Right ventricle myocardium superior (tissue), 1 donor: ENCODE data around the gene MAPK6. TPM values are rescaled to one million over a fixed set of nuclear protein-coding genes. Genes with fewer than 3 reads are reported as not detected.
"Not testable (repeated sequence)": the region's sequence is repeated elsewhere in the genome, so short reads cannot be mapped to it uniquely, and the experiment has no call there.

Source experiments
- ATAC-seq: fragments of 200-7000 bp; cut with Tn5 transposase; one replicate; pipeline ENCODE4 v1.9.1; 2020; ENCODE audit warnings: mild to moderate bottlenecking; ENCODE audit not compliant: poor library complexity
- DNase-seq: peaks from one replicate; pipeline ENCODE4 v3.0.0-alpha.2; 2020
- intact Hi-C: fragments of 100-400 bp; cut with DNase I; formaldehyde crosslinking; loops from one replicate; pipeline ENCODE4 v1.11.2; 2022
- total RNA-seq: library from RNA; stranded (reverse); fragmentation: NEBNext Ultra II Directional; extraction: Animal tissue kit (Norgen Biotek cat#: 25700); gene quantifications from one replicate; pipeline ENCODE4 v1.2.1, GENCODE V29; 2021
- donor health status: DM: no; HTN: yes; CAD: no; lungs with severe emphysema.

Gene MAPK6
- total RNA-seq, 1 donor from 2014 or later: 17.6 TPM

DNA sequence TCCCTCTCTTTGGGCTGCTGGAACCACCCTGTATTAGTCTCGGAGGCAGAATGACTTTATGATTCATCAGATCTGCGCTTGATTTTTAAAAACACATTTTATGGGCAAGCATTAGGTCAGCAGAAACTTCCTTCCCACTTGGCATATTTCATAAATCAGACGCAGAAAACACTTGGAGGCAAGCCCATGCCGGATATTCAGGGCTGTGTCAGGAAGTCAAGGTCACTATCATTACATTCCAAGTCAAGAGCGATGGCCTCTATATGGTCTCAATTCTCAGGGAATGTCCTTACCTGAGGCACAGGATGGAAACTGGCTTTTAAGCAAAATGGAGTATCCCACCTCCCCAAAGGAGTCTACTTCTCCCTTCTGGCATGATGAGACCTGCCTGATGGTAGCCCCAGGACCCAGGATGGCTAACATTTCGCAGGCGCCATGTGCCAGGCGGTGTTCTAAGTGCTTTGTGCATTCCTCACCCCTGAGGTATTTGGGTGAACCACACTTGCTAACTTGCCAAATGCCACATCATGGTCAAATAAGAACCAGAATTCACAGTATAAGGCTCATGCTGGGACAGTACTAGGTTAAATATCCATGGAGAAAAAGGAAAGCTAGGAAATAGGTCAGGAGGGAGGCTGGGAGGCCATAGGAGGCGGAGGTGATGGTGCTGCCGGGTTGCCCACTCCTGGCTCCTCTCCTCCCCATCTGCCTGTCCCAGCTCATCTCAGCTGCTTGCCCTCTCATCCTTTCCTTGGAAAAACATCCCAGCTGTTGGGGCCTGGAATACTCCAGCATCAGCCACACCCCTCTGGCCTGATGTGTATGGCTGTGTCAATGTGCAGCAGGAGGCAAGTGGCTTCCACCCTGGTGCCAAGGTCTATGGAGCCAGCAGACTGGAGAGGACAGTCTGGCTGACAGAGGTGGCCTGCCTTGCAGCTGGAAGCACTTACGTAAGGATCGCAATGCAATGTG, 74.8 kb downstream of the MAPK6 start:
- DNase-seq: peak; percentile 54
- peak; percentile 72 for ATAC-seq
- intact Hi-C loops: no loop called here

DNA sequence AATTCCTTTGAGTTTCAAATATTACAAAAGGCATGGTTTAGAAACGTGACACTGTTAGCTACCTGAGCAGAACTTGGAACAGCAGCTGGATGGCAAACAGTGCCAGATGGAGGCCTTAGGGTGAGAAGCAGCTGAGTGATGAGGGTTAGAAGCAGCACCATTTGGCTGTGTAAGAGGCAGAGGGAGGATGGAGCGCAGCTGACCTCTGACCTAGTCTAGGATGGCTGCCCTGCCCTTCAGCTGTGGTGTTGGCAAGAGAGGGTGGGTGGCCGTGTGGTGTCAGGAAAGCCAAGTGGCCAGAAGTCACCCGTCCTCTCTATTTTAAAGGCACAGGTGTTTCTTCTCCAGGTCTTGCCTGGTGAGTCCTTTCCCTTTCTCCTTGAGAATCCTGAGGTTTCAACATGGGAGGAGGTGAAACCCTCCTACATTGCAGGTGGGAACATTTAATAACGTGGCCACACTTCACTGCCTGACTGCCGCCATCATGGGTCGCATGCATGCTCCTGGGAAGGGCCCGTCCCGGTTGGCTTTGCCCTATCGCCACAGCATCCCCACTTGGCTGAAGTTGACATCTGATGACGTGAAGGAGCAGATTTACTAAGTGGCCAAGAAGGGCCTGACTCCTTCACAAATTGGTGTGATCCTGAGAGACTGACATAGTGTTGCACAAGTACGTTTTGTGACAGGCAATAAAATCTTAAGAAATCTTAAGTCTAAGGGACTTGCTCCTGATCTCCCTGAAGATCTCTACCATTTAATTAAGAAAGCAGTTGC, 76.0 kb downstream of the MAPK6 start:
- ATAC-seq (no peak), DNase-seq (no peak)
- intact Hi-C loops: no loop called here

DNA sequence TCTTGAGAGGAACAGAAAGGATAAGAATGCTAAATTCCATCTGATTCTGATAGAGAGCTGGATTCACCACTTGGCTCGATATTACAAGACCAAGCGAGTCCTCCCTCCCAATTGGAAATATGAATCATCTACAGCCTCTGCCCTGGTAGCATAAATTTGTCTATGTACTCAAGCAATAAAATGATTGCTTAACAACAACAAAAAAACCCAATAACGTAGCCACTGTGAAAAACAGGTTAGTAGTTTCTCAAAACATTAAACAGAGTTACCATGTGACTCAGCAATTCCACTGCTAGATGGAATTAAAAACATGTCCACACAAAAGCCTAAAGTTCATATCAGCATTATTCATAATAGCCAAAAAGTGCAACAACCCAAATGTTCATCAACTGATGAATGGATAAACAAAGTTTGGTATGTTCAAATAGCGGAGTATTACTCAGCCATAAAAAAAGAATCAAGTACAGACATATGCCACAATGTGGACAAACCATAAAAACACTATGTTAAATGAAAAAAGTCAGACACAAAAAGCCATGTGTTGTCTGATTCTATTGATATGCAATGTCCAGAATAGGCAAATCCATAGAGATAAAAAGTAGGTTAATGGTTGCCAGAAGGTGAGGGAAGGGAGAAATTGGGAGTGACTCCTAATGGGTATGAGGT, 76.7 kb downstream of the MAPK6 start:
- intact Hi-C loops: no loop called here
- no peak for DNase-seq
- ATAC-seq: no peak

DNA sequence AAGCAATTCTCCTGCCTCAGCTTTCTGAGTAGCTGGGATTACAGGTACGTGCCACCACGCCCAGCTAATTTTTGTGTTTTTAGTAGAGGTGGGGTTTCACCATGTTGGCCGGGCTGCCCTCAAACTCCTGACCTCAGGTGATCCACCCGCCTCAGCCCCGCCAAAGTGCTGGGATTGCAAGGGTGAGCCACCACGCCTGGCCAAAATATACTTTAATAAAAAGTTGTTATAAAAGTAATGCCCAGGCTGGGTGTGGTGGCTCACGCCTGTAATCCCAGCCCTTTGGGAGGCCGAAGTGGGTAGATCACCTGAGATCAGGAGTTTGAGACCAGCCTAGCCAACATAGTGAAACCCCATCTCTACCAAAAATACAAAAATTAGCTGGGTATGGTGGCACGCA, 77.5 kb downstream of the MAPK6 start:
- ATAC-seq, intact Hi-C loops: not testable (repeated sequence)

DNA sequence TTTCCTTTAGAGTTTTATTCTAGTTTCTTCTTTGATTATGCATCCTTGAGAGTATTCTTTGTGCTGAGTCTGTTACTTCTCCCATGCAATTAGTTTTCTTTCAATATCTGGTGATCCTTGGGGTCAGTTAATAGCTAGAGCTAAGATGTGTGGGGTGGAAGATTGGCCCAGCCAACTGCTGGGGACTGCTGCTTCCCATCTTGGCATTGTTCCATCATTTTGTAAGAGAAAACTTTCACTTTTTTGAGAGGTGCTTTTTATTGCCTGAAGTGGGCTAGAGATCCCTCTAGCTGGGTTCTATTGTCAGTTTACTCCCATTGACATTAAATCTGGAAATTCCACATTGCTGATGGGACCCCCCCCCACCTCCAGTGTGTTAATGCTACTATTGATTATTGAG, 78.2 kb downstream of the MAPK6 start:
- intact Hi-C loops: no loop called here
- DNase-seq (no peak), ATAC-seq (no peak)

More for the DNA sequence above, 77.5 kb downstream of the MAPK6 start:
- not testable (repeated sequence) for DNase-seq

DNA sequence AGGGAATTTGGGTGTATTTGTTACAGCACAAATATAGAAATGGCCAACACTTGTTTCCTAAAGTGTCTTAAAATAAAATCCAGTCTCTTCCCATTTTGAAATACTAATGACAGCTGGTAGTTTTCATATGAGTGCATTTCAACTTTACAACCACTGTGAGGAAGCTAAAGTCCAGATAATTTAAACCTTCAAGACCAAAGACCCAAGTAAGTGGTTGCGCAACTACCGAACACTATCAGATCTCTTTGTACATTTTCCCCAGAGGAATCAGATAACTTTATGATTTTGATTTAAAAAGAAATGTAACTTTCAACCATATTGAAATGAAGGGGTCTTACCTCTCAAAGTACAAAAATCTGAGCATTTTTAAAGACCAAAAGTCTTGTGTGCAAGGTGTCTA, 79.3 kb downstream of the MAPK6 start:
- ATAC-seq (no peak), DNase-seq (no peak)
- intact Hi-C loops: no loop called here

DNA sequence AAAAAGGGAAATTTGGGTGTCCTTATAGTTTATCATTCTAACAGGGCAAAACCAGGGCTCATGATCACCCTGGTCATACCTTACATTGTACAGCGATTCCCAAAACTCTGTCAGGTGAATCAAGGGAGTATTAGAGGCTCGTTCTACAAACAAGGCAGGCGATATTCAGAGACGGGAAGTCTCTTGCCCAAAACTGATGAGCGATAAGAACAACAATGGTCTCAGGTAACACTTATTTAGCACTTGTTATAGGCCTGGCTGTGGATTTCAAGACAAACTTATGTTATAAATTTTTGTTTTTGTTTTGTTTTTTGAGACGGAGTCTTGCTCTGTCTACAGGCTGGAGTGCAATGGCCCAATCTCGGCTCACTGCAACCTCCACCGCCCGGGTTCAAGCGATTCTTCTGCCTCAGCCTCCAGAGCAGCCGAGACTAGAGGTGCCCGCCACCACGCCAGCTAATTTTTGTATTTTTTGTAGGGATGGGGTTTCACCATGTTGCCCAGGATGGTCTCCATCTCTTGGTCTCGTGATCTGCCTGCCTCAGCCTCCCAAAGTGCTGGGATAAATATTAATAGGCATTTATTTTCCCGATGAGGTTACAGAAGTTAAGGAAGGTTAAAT, 80.7 kb downstream of the MAPK6 start:
- intact Hi-C loops: no loop called here
- ATAC-seq (no peak), DNase-seq (no peak)

DNA sequence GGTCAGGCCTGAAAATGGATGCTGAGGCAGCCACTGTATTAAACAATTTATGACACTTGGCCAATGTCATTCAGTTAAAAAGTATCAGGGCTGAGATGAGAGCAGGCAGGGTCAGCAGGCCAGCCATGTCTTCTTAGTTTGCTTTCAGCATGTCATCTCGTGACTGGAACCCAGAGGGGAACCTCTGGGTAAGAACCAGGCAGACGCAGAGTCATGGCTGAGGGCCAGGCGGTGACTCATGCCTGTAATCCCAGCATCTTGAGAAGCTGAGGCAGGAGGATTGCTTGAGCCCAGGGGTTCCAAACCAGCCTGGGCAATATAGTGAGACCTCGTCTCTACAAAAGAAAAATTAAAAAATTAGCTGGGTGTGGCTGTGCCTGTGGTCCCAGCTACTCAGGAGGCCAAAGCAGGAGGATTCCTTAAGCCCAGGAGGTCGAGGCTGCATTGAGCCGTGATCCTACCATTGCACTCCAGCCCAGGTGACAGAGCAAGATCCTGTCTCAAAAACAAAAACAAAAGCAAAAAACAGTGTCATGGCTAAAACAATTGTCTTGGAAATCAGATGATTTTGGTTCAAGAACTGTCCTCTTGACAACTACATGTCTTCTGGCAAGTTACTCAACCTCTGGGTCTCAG, 81.9 kb downstream of the MAPK6 start:
- ATAC-seq (no peak), DNase-seq (peak; percentile 91)
- intact Hi-C loops: no loop called here

DNA sequence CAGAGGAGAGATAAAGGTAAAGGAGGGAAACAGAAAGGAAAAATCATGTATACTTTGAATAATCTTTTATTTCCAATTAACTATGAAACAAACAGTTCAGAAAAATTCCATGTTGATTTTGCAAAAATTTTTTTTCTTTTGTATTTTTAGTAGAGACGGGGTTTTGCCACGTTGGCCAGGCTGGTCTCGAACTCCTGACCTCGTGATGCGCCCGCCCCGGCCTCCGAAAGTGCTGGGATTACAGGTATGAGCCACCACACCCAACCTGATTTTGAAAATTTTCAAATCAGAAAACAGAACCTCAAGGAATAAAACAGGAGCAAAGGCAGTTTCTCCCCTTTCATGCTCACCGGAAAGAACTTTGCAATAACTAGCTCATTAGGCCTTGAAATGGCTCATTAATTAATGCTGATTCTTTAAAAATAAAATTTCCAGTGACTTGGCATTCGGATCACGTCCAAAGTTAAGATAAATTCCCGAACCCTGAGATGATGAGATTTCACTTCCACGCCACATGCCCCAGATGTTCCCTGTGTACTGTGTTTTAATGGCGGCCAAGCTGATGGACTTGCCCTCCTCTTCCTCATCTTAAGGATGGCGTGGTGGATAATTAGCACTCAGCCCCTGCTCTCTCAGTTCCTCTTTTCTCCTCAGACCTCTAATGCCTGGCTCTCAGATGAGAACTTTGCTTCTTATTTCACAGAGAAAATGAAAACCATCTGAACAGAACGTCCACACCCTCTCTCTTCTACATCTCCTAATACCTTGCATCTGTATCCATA, 82.7 kb downstream of the MAPK6 start:
- DNase-seq (no peak), ATAC-seq (no peak)
- intact Hi-C loops: no loop called here

DNA sequence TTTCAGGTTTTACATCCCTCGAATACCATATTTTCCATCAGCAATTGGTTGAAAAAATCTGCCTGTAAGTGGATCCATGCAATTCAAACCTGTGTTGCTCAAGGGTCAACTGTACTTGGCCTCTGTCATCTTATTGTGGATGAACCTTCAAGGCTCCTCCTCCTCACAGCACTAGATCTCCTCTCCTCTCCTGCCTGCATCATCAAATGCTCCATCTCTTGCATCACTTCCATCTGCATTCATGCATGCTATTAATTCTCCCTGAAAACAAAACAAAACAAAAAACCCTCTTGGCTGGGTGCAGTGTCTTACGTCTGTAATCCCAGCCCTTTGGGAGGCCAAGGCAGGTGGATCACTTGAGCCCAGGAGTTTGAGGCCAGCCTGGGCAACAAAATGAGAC, 83.4 kb downstream of the MAPK6 start:
- DNase-seq (no peak), ATAC-seq (no peak)
- intact Hi-C loops: no loop called here

DNA sequence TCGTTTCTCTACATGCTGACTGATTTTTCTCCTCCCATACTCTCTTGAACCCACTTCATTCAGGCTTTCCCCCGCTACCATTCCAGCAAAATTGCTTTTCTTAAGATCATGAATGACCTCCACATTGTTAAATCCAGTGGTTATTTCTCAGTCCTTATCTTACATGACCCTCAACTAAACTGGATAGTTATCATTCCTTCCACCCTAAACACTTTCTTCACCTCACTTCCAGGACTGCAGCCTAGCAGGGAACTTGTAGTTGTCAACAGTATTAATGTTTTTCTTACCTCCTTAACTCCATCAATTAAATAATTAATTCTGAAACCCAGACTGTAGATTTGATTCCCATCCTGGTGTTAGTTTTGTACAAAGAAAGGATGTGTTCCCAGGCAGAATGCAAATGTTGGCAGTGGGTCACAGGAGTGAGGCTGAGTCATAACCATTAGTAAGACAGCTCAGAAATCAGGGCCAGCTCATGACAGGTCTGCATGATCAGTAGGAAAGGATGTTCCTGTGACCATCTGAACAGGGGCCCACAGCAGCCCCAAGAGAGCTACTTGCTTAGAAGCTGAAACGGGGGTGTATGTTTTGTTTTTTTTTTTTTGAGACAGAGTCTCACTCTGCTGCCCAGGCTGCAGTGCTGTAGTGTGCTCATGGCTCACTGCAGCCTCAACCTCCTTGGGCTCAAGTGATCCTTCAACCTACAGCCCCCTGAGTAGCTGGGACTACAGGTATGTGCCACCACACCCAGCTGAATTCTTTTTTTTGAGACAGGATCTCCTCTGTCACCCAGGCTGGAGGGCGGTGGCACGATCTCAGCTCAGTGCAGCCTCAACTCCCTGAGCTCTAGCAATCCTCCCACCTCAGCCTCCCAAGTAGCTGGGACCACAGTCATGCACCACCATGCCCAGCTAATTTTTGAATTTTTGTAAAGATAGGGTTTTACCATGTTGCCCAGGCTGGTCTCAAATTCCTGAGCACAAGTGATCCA, 84.5 kb downstream of the MAPK6 start:
- DNase-seq: no peak
- ATAC-seq: no peak
- intact Hi-C loops: no loop called here

DNA sequence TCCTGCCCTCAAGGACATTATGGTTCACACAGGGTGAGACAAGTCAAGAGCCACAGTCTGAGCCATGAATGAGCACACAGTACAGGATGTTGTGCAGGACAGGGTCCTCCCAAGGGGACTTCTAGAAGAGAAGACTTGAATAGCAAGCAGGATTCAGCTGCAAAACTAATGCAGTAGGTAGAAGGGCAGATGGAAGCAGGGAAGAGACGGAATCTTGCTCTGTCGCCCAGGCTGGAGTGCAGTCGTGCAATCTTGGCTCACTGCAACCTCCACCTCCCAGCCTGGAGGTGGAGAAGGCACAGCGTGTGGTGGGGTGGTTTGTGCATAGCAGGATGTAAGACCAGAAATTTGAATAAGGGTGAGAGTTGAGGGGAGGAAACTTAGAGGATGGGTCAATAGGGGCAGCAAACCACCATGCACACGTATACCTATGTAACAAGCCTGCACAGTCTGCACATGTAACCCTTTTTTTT, 85.5 kb downstream of the MAPK6 start:
- no peak for ATAC-seq
- no peak for DNase-seq
- intact Hi-C loops: no loop called here

DNA sequence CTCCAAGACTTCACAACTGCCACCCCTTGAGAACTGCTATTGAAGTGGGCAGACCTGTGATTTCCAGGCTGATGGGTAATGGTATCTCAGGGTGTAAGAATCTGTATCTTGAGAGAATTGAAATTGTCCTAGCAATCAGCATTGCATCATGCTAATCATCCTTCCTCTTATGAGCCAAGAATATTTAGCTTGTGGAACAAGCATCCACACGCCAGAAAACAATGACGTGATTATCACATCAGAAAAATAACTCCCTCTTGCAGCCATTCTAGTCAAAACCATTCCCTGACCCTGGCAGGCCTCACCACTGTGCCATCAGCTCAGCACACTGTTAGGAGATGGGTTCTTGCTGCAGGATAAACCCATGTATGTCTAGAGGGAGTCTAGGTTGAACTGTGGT, 86.8 kb downstream of the MAPK6 start:
- DNase-seq: no peak
- intact Hi-C loops: no loop called here
- no peak for ATAC-seq

DNA sequence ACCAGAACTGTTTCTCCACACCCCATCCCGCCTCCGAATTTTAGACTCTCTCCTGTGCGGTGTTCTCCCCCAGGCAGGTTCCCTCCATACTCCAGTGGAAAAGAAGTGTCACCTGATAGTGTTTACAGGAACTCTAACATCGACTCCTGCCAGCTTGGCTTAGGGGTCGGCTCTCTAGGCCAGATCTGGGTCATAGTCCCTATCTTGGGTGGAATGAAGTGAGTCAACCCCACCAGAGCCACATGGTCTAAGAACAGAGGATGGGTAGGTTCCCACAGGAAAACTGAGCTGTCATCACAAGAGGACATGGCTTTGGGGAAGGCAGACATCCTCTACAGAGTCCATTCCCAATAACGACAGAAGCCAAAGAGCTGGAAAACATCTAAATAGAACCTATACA, 87.6 kb downstream of the MAPK6 start:
- no peak for DNase-seq
- intact Hi-C loops: no loop called here
- ATAC-seq: no peak

DNA sequence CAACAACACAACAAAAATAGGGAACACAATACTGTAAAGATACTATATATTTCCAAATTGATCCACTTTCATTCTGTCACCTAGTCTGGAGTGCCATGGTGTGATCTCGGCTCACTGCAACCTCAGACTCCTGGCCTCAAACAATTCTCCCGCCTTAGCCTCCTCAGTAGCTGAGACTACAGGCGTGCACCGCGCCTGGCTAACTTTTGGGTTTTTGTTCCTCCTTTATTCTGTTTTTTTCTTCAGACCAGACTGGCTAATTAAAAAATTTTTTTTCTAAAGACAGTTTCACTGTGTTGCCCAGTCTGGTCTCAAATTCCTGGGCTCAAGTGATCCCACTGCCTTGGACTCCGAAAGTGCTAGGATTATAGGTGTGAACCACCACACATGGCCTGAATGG, 88.2 kb downstream of the MAPK6 start:
- intact Hi-C loops: no loop called here
- ATAC-seq (no peak), DNase-seq (no peak)

DNA sequence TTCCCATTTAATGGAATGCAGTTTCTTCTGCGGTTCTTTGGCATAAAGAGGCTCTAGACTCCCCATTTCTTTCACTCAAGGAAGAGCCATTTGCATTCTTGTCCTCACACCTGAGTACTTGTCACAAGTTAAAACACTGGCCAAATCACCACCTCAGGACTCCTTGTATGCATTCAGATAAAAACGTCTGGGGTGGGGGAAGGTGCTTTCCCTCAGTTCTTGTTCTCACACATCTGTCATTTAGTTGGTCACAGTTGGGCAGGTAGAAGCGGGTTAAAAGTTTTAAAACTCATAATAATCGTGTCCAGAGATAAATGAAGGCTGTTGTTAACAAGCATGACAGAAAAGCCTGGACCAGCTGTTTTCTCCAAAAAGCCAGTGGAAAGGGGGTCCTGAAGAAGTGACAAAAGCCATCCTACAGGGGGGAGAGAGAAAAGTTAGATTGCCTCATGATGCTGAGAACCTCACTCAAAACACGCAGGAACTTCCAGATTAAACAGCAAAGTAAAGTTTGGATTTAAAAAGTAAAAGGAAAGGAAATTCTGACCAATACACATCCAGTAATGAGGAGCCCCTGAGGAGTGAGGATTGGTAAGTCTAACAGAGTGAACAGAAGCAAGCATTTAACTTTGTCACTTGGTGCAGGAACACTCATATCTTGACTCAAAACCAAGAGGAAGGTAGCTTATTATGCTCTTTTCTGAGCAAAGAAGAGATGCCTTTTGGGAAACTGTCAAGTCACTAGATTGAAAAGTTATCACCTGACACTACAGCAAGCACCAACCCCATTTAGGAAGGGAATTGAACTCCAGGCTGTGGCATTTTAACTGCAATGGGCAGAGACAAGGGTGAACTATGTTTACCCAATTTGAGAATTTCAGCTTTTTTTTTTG, 90.8 kb downstream of the MAPK6 start:
- DNase-seq (no peak), ATAC-seq (no peak)
- intact Hi-C loops: no loop called here
